Caco-2 (cell line): ENCODE results near the gene C19orf25. TPM values are rescaled to one million over a fixed set of nuclear protein-coding genes. Genes with fewer than 3 reads are reported as not detected.

Source experiments
- BruUV-seq: library from RNA; stranded (reverse); fragments of 400-500 nt; replicated peaks from 2 replicates; lab custom pipeline; 2021; lab: Mats Ljungman, UMichigan
- CTCF ChIA-PET: fragments of 300-600 bp; sonication (Branson Sonifier 250); formaldehyde crosslinking; loops from one replicate; lab custom pipeline; 2022; ENCODE audit warnings: antibody characterized with exemption; lab: Charles Lee
- POLR2A ChIA-PET: fragments of 300-600 bp; sonication (Branson Sonifier 250); formaldehyde crosslinking; loops from one replicate; lab custom pipeline; 2022; ENCODE audit warnings: antibody characterized with exemption; lab: Charles Lee
- DNase-seq, 2 experiments: peaks; one replicate each; pipeline versions ENCODE4 v3.0.0 to v3.0.0-alpha.2; 2020 to 2022
- H3K27me3 ChIP-seq: replicated peaks from 2 replicates; pipeline ENCODE4 v1.6.0; 2011; ENCODE audit warnings: low read length; ENCODE audit not compliant: control insufficient read depth, insufficient read depth
- H3K36me3 ChIP-seq: 2 replicates; pipeline ENCODE4 v1.5.1; 2011; ENCODE audit warnings: low read length; ENCODE audit not compliant: control insufficient read depth, insufficient read depth
- H3K4me1 ChIP-seq: fragments of 250-450 bp; sonication (Bioruptor Pico); 2 replicates; pipeline ENCODE4 v1.5.1; 2020; ENCODE audit warnings: mild to moderate bottlenecking
- H3K4me3 ChIP-seq: 2 replicates; pipeline ENCODE4 v1.5.1; 2011; ENCODE audit warnings: low read depth, mild to moderate bottlenecking, control low read depth, low read length
- H3K9me3 ChIP-seq: fragments of 250-450 bp; sonication (Bioruptor Pico); 2 replicates; pipeline ENCODE4 v1.5.1; 2020; ENCODE audit warnings: mild to moderate bottlenecking, moderate library complexity
- H3K27ac Mint-ChIP-seq: one replicate; pipeline ENCODE4 v1.8.0; 2022; ENCODE audit warnings: mixed read lengths; ENCODE audit not compliant: unreplicated experiment
- H3K27me3 Mint-ChIP-seq: one replicate; pipeline ENCODE4 v1.8.0; 2022; ENCODE audit warnings: mixed read lengths; ENCODE audit not compliant: insufficient read depth, unreplicated experiment
- H3K36me3 Mint-ChIP-seq: one replicate; pipeline ENCODE4 v1.8.0; 2022; ENCODE audit warnings: mild to moderate bottlenecking, mixed read lengths; ENCODE audit not compliant: insufficient read depth, unreplicated experiment
- H3K4me1 Mint-ChIP-seq: one replicate; pipeline ENCODE4 v1.8.0; 2022; ENCODE audit warnings: low read depth, mixed read lengths; ENCODE audit not compliant: unreplicated experiment
- H3K4me3 Mint-ChIP-seq: one replicate; pipeline ENCODE4 v1.8.0; 2022; ENCODE audit warnings: mild to moderate bottlenecking, moderate library complexity, mixed read lengths; ENCODE audit not compliant: unreplicated experiment
- H3K9me3 Mint-ChIP-seq: one replicate; pipeline ENCODE4 v1.8.0; 2022; ENCODE audit warnings: mixed read lengths; ENCODE audit not compliant: unreplicated experiment
- intact Hi-C: fragments of 100-400 bp; cut with micrococcal nuclease; formaldehyde crosslinking; loops from one replicate; pipeline ENCODE4 v1.10.0; 2022; ENCODE audit not compliant: unreplicated experiment
- total RNA-seq: library from RNA; stranded (reverse); gene quantifications from 2 replicates; pipeline ENCODE4 v1.2.3, GENCODE V29; 2022
- TF ChIP-seq, protein P1 (sequence below), 2 experiments: fragments of 200-600 bp in 1 of 2; IDR thresholded peaks; 1 replicate in 1 of 2; 2 replicates in 1 of 2; pipeline versions ENCODE4 v1.5.1 to v1.8.0; 2011 to 2022; ENCODE audit warnings: antibody characterized with exemption in 1 of 2, control low read depth in 1 of 2, inconsistent platforms in 1 of 2, low read depth in 1 of 2, low read length in 1 of 2, mild to moderate bottlenecking in 1 of 2, moderate library complexity in 1 of 2; ENCODE audit not compliant: insufficient read depth in 1 of 2, severe bottlenecking in 1 of 2, unreplicated experiment in 1 of 2

The C19orf25 gene
- total RNA-seq, 1 experiment from 2014 or later: 41.9 TPM

DNA sequence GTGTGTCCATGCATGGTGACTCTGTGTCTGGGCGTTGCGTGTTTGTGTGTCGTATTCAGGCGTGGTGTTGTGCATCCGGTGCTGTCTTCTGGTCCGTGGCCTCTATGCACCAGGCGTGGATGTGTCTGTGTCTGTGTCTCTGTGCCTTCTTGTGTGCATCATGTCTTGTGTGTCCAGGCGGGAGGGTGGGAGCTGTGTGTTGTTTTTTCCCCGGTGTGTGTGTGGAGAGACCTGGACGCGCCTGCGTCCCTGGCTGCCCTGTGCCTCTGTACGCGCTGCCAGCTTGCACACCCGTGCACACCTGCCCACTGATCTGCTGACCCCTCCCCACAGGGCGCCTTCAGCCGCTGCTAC lies 45.9 kb upstream of the C19orf25 start:
- DNase-seq: no peak
- Mint-ChIP-seq H3K9me3 (no peaks in the 10 kb centered on the region), H3K4me1 (no peaks in the 10 kb centered on the region), H3K27ac (no peak overlapping the region), H3K4me3 (no peak overlapping the region), H3K36me3 (peaks cover 6% of the 10 kb centered on the region), H3K27me3 (peaks cover 14% of the 10 kb centered on the region)
- no peaks in the 10 kb centered on the region for H3K4me1 ChIP-seq
- ChIA-PET POLR2A (no interaction called here), CTCF (no interaction called here)
- no TSS peak for BruUV-seq
- no peaks in the 10 kb centered on the region for H3K36me3 ChIP-seq
- H3K27me3 ChIP-seq: peaks cover 3% of the 10 kb centered on the region
- intact Hi-C loops: no loop called here
- H3K9me3 ChIP-seq: no peaks in the 10 kb centered on the region
- TF ChIP-seq, protein P1, sequence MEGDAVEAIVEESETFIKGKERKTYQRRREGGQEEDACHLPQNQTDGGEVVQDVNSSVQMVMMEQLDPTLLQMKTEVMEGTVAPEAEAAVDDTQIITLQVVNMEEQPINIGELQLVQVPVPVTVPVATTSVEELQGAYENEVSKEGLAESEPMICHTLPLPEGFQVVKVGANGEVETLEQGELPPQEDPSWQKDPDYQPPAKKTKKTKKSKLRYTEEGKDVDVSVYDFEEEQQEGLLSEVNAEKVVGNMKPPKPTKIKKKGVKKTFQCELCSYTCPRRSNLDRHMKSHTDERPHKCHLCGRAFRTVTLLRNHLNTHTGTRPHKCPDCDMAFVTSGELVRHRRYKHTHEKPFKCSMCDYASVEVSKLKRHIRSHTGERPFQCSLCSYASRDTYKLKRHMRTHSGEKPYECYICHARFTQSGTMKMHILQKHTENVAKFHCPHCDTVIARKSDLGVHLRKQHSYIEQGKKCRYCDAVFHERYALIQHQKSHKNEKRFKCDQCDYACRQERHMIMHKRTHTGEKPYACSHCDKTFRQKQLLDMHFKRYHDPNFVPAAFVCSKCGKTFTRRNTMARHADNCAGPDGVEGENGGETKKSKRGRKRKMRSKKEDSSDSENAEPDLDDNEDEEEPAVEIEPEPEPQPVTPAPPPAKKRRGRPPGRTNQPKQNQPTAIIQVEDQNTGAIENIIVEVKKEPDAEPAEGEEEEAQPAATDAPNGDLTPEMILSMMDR (IDR thresholded peaks at IDR 0.05; ENCODE audit: insufficient read depth in 1 of 2, low read depth in 1 of 2, low read length in 1 of 2, severe bottlenecking in 1 of 2, unreplicated experiment in 1 of 2): no peak
- no peak overlapping the region for H3K4me3 ChIP-seq

DNA sequence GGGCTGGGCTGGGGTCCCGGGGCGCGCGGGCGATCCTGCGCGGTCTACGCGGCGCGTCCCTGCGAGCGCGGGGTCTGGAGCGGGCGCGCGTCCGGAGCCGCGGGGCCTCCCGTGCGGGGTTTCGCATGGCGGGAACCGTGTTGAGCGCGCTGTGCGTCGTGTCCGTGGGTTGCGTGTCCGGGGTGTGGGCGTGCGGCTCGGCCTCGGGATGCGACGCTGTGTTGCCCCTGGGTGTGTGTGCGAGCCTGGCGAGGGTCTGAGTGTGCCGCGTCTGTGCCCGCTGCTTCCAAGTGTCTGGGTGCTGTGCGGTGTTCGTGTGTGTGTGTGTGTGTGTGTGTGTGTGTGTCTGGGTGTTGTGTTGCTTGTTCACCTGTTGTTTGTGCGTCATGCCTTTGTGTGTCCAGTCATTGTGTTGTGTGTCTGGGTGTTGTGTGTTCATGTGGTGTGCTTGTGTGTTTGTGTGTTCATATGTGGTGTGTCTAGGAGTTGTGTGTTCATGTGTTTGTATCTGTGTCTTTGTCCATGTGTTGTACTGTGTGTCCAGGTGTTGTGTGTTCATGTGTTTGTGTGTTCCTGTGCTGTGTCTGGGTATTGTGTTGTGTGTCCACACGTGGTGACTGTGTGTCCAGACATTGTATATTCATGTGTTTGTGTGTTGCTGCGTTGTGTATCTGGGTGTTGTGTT lies 45.4 kb upstream of the C19orf25 start:
- H3K4me1 ChIP-seq: no peaks in the 10 kb centered on the region
- Mint-ChIP-seq H3K36me3 (peaks cover 6% of the 10 kb centered on the region), H3K9me3 (no peaks in the 10 kb centered on the region), H3K4me3 (no peak overlapping the region), H3K4me1 (no peaks in the 10 kb centered on the region), H3K27ac (no peak overlapping the region), H3K27me3 (peaks cover 14% of the 10 kb centered on the region)
- DNase-seq: no peak
- POLR2A ChIA-PET: no interaction called here
- no peak overlapping the region for H3K4me3 ChIP-seq
- TF ChIP-seq, protein P1 (IDR thresholded peaks at IDR 0.05; ENCODE audit: insufficient read depth in 1 of 2, low read depth in 1 of 2, low read length in 1 of 2, severe bottlenecking in 1 of 2, unreplicated experiment in 1 of 2): no peak
- no TSS peak for BruUV-seq
- intact Hi-C loops: no loop called here
- no peaks in the 10 kb centered on the region for H3K36me3 ChIP-seq
- H3K9me3 ChIP-seq: no peaks in the 10 kb centered on the region
- peaks cover 3% of the 10 kb centered on the region for H3K27me3 ChIP-seq
- CTCF ChIA-PET: no interaction called here

DNA sequence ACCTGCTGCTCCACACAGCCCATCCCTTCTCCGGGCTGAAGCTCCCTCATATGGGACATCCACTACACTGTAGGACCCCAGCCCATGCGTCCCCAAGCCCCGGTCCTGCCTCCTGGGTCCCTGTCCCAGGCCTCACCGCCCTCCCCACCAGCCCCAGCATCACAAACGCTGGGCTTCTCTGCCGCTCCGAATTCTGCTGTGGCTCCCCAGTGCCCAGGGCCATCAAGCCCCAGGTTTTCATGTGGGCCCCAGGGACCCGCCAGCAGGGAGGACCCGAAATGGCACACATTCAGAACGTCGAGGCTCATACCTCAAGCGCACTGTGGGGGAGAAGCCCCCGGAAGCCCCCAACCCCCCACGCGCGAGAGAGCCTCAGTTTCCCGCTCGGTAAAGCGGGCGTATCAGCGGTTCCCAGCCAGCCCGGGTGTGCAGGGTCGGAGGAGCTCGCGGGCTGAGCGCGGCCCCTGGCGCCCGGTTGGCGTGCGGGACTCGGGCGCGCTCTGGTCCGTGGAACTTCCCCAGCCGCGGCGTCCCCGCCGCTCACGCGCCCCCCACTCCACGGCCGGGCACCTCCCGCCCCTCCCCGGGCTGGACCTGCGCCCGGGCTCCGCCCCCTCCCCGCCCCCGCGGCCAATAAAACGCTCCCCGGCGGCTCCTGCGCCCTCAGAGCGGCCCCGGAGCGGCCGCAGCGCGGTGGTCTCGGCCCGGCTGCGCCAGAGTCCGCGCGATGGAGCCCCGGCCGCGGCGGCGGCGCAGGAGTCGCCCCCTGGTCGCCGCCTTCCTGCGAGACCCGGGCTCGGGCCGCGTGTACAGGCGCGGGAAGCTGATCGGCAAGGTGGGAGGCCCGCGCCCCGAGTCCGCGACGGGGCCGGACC lies 44.6 kb upstream of the C19orf25 start, which contains the start of gene PLK5:
TSS of gene PLK5 (plus strand) at position 666 of the 875 bp plus-strand sequence. CDS start 2,920 bp downstream, outside the sequence.
- peaks cover 14% of the 10 kb centered on the region for H3K27me3 Mint-ChIP-seq
- H3K4me3 Mint-ChIP-seq: no peak within 1 kb of the TSS
- no peak for DNase-seq

More for the DNA sequence above, 44.6 kb upstream of the C19orf25 start, which contains the start of gene PLK5:
- Mint-ChIP-seq H3K4me1 (no peaks in the 10 kb centered on the region), H3K36me3 (peaks cover 6% of the 10 kb centered on the region), H3K27ac (no peak within 1 kb of the TSS), H3K9me3 (no peaks in the 10 kb centered on the region)
- Histone ChIP-seq H3K4me1 (no peaks in the 10 kb centered on the region), H3K4me3 (no peak within 1 kb of the TSS), H3K27me3 (peaks cover 3% of the 10 kb centered on the region), H3K9me3 (no peaks in the 10 kb centered on the region), H3K36me3 (no peaks in the 10 kb centered on the region)
- BruUV-seq: no TSS peak
- POLR2A ChIA-PET: no interaction called here
- CTCF ChIA-PET: no interaction called here
- intact Hi-C loops: no loop called here
- TF ChIP-seq, protein P1 (IDR thresholded peaks at IDR 0.05; ENCODE audit: insufficient read depth in 1 of 2, low read depth in 1 of 2, low read length in 1 of 2, severe bottlenecking in 1 of 2, unreplicated experiment in 1 of 2): no peak
